ENCODE data around the gene DNAJA3.
A peak's percentile ranks its signal among the peaks of the same experiment; 100 is the strongest.

Gene DNAJA3

GRCh38 chr16:4395055-4395726, 30.5 kb upstream of the DNAJA3 start:
- TF ChIP-seq CTCF (conservative IDR thresholded peaks at IDR 0.05): no peak
- no peak overlapping the region for H3K27ac ChIP-seq

DNA sequence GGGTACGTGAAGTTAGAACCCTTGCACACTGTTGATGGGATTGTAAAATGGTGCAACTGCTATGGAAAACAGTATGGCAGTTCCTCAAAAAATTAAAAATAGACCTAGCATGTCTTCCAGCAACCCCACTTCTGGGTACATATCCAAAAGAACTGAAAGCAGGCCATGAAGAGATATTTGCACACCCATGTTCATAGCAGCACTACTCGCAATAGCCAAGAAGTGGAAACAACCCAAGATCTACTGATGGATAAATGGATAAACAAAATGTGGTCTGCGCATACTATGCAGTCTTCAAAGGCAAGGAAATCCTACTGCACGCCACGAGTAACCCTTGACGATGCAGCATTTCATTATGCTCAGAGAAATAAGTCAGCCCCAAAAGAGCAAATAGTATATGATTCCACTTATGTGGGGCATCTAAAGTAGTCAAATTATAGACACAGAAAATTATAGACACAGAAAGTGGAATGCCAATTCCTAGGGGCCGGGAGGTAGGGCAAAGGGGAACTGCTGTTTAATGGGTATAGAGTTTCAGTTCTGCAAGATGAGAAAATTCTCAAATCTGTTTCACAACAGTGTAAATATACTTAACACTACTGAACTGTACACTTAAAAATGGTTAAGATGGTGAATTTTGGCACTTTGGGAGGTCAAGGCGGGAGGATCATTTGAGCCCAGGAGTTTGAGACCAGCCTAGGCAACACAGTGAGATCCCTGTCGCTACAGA, 26.5 kb upstream of the DNAJA3 start:
- H3K27ac ChIP-seq: no peak overlapping the region
- no peak for TF ChIP-seq CTCF (conservative IDR thresholded peaks at IDR 0.05)

DNA sequence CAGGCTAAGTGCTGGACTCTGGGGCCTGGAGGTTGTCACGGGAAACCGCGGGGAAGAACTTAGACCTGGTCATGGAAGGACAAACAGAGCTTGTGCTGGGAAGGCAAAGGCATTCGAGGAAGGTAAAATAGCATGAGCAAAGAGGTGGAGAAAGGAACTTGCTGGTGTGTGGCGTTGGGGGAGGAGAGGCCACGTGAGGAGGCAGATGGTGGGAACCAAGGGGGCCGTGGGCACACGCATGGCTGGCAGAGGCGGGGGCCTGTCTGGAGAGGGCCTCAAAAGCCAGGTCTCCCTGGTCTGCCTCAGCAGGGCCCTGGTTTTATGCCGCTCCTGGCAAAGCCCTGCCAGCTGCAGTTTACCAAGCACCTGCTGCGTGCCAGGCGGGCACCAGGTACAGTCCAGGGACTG, 24.6 kb upstream of the DNAJA3 start:
- H3K27ac ChIP-seq: no peak overlapping the region

GRCh38 chr16:4401510-4401909, 24.2 kb upstream of the DNAJA3 start:
- no peak for TF ChIP-seq CTCF (conservative IDR thresholded peaks at IDR 0.05)
- no peak overlapping the region for H3K27ac ChIP-seq

More for the DNA sequence above, 24.6 kb upstream of the DNAJA3 start:
- no peak for TF ChIP-seq CTCF (conservative IDR thresholded peaks at IDR 0.05)

DNA sequence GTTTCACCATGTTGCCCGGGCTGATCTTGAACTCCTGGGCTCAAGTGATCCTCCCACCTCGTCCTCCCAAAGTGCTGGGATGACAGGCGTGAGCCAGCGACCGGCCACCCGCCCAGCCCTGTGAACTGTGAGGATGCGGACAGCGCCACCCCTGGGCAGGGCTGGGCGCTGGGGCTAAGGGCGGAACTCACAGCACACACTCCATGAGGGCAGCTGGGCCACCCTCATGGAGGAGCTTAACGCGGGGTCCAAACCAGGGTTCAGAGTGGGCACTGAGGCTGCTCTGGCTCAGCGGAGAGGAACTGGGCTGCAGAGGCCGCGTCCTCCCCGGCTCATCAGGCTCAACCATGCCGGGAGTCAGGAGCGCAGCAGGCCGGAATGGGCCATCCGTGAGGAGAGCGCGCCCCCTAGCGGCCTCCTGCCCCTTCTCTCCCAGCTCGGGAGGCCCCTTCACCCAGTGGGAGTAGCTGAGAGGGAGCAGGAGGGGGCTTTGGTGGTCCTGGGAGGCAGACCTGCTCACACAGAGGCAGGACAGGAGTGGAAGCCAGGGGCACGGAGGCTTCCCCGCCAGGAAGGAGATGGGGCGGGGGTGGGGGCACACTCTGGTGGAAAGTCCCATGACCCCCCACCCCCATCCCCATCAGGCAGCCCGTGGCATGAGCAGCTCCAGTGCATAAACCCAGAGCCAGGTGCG, 23.1 kb upstream of the DNAJA3 start:
- peak; percentile 86 for TF ChIP-seq CTCF (conservative IDR thresholded peaks at IDR 0.05)
- H3K27ac ChIP-seq: no peak overlapping the region; the same call in 1 of the 2 replicates

- H3K27ac ChIP-seq: no peak overlapping the region
Observed at GRCh38 chr16:4403133-4403949, 22.3 kb upstream of the DNAJA3 start.

More at GRCh38 chr16:4403133-4403949, 22.3 kb upstream of the DNAJA3 start:
- TF ChIP-seq CTCF (conservative IDR thresholded peaks at IDR 0.05): no peak

Measured in VCaP (cell line).